HepG2 (cell line): ENCODE results near the gene THRAP3. TPM values are rescaled to one million over a fixed set of nuclear protein-coding genes. Genes with fewer than 3 reads are reported as not detected.

Experiments
- ATAC-seq: fragments of 200-7000 bp; cut with Tn5 transposase; 3 replicates; pipeline ENCODE4 v1.9.1; 2020; ENCODE audit warnings: mild to moderate bottlenecking, moderate library complexity
- BruUV-seq: library from RNA; stranded (reverse); fragments of 400-500 nt; replicated peaks from 2 replicates; lab custom pipeline; 2021; lab: Mats Ljungman, UMichigan
- CTCF ChIA-PET: fragments of 300-600 bp; formaldehyde crosslinking; extraction: SDS; loops from one replicate; lab custom pipeline; 2021; ENCODE audit warnings: low total read pairs, inconsistent platforms, low intra/inter-chr PET ratio; lab: Yijun Ruan, JAX
- POLR2A ChIA-PET: fragments of 350-600 bp; sonication (Branson Sonifier 250); formaldehyde crosslinking; loops from one replicate; lab custom pipeline; 2020; ENCODE audit warnings: antibody characterized with exemption, inconsistent platforms; lab: Yijun Ruan, JAX
- DNase-seq: peaks from one replicate; pipeline ENCODE4 v3.0.0-alpha.2; 2015; ENCODE audit warnings: low spot score
- FAIRE-seq: peaks from 3 replicates; lab custom pipeline; 2011; peaks lifted over from hg19 to GRCh38; lab: Jason Lieb, UNC
- H2AFZ ChIP-seq: one replicate; pipeline ENCODE4 v1.6.1; 2011; ENCODE audit warnings: low read length, inconsistent platforms
- H3K27ac ChIP-seq: fragments of 300-600 bp; 3 replicates; pipeline ENCODE4 v1.8.0; 2011; ENCODE audit warnings: mixed run types, mild to moderate bottlenecking, mixed read lengths, low read length, inconsistent platforms; ENCODE audit not compliant: insufficient read depth; ENCODE audit errors: extremely low read length
- H3K27me3 ChIP-seq, 2 experiments: fragments of 200-600 bp in 1 of 2; 2 replicates in 1 of 2; 3 replicates in 1 of 2; pipeline versions ENCODE4 v1.6.0 to v1.8.0; 2011; ENCODE audit warnings: low read length in 2 of 2, mild to moderate bottlenecking in 2 of 2, moderate library complexity in 2 of 2, inconsistent platforms in 1 of 2; ENCODE audit not compliant: insufficient read depth in 2 of 2, control insufficient read depth in 1 of 2
- H3K36me3 ChIP-seq, 2 experiments: fragments of 200-600 bp in 1 of 2; replicated peaks in 1 of 2; 2 replicates in 1 of 2; 3 replicates in 1 of 2; pipeline versions ENCODE4 v1.5.1 to v1.8.0; 2011; ENCODE audit warnings: low read length in 2 of 2, inconsistent platforms in 1 of 2; ENCODE audit not compliant: insufficient read depth in 2 of 2, control insufficient read depth in 1 of 2
- H3K4me1 ChIP-seq: 2 replicates; pipeline ENCODE4 v1.5.1; 2012; ENCODE audit warnings: low read length, inconsistent platforms; ENCODE audit not compliant: insufficient read depth
- H3K4me2 ChIP-seq: 2 replicates; pipeline ENCODE4 v1.6.0; 2011; ENCODE audit warnings: low read depth, low read length, inconsistent platforms
- H3K4me3 ChIP-seq, 3 experiments: fragments of 200-600 bp in 1 of 3; sonication (generic), shearing (Covaris generic) in 1 of 3; replicated peaks in 1 of 3; 2 replicates each; pipeline ENCODE4 v1.5.1; 2011 to 2016; ENCODE audit warnings: low read length in 3 of 3, inconsistent platforms in 2 of 3, low read depth in 2 of 3, mild to moderate bottlenecking in 2 of 3, control low read depth in 1 of 3, mixed read lengths in 1 of 3; ENCODE audit not compliant: insufficient read depth in 1 of 3
- H3K79me2 ChIP-seq: one replicate; pipeline ENCODE4 v1.6.1; 2011; ENCODE audit warnings: low read length, inconsistent platforms; ENCODE audit not compliant: insufficient read depth
- H3K9ac ChIP-seq: 2 replicates; pipeline ENCODE4 v1.6.0; 2011; ENCODE audit warnings: mild to moderate bottlenecking, low read depth, low read length, inconsistent platforms; ENCODE audit not compliant: insufficient read depth
- H3K9me3 ChIP-seq: 2 replicates; pipeline ENCODE4 v1.5.1; 2012; ENCODE audit warnings: mild to moderate bottlenecking, low read length
- H4K20me1 ChIP-seq: 2 replicates; pipeline ENCODE4 v1.6.0; 2011; ENCODE audit warnings: inconsistent platforms, mild to moderate bottlenecking, low read length, moderate library complexity; ENCODE audit not compliant: insufficient read depth
- FUBP1 ChIP-seq: sonication (generic); formaldehyde crosslinking; IDR thresholded peaks from 2 replicates; pipeline ENCODE4 v1.5.1; 2020; ENCODE audit warnings: missing genetic modification reagents, mild to moderate bottlenecking, borderline replicate concordance
- HOXA7 ChIP-seq: sonication (generic); formaldehyde crosslinking; IDR thresholded peaks from 2 replicates; pipeline ENCODE4 v1.8.1; 2022; ENCODE audit warnings: mild to moderate bottlenecking, missing genetic modification reagents, moderate library complexity
- MAFK ChIP-seq, 2 experiments: IDR thresholded peaks in 1 of 2; conservative IDR thresholded peaks in 1 of 2; 2 replicates each; pipeline ENCODE4 v1.6.1; 2011; ENCODE audit warnings: improper control_type of control experiment in 2 of 2, low read length in 2 of 2
- MTA1 ChIP-seq: sonication (generic); formaldehyde crosslinking; IDR thresholded peaks from 2 replicates; pipeline ENCODE4 v1.4.0; 2020; ENCODE audit warnings: missing genetic modification reagents, mild to moderate bottlenecking, borderline replicate concordance
- NR2F6 ChIP-seq, 2 experiments: IDR thresholded peaks; 2 replicates each; pipeline ENCODE4 v1.6.1; 2016; ENCODE audit warnings: antibody characterized with exemption in 1 of 2, mild to moderate bottlenecking in 1 of 2
- PRDM4 ChIP-seq: sonication (generic); formaldehyde crosslinking; IDR thresholded peaks from 2 replicates; pipeline ENCODE4 v1.9.0; 2021; ENCODE audit warnings: missing genetic modification reagents, borderline replicate concordance
- TBL1XR1 ChIP-seq: fragments of 150-350 bp; IDR thresholded peaks from 2 replicates; pipeline ENCODE4 v1.6.1; 2014; ENCODE audit warnings: borderline replicate concordance, low read length; ENCODE audit not compliant: partially characterized antibody
- ZBTB42 ChIP-seq: sonication (generic); formaldehyde crosslinking; IDR thresholded peaks from 2 replicates; pipeline ENCODE4 v1.5.0; 2020; ENCODE audit warnings: mild to moderate bottlenecking, missing genetic modification reagents
- ZFP1 ChIP-seq: IDR thresholded peaks from 2 replicates; pipeline ENCODE4 v1.6.1; 2016
- ZNF263 ChIP-seq: sonication (generic); formaldehyde crosslinking; IDR thresholded peaks from 2 replicates; pipeline ENCODE4 v1.4.0; 2020; ENCODE audit warnings: missing genetic modification reagents
- ZNF543 ChIP-seq: sonication (generic); formaldehyde crosslinking; IDR thresholded peaks from 2 replicates; pipeline ENCODE4 v1.4.0; 2020; ENCODE audit warnings: mild to moderate bottlenecking, missing genetic modification reagents
- ZNF800 ChIP-seq: sonication (generic); formaldehyde crosslinking; IDR thresholded peaks from 2 replicates; pipeline ENCODE4 v1.4.0; 2020; ENCODE audit warnings: missing genetic modification reagents
- WGBS: methylation state at CpG from one replicate; pipeline ENCODE4 v1.1.6; 2017; ENCODE audit warnings: low lambda C conversion rate; 5-methylcytosine and 5-hydroxymethylcytosine counted together
- in situ Hi-C: cut with HindIII; loops from 2 replicates; pipeline ENCODE4 v1.10.0; 2017; ENCODE audit warnings: low pct_unique_long_range_greater_than_20kb; ENCODE audit not compliant: extremely low pct_ligation_motif_present
- intact Hi-C: fragments of 100-400 bp; cut with micrococcal nuclease; formaldehyde crosslinking; loops from one replicate; pipeline ENCODE4 v1.10.0; 2022; ENCODE audit not compliant: unreplicated experiment
- polyA plus RNA-seq, 8 experiments: library from polyadenylated mRNA; depleted of rRNA in 3 of 8; stranded (reverse) in 7 of 8; unstranded in 1 of 8; fragments of >200 nt; fragmentation: Illumina TruSeq in 4 of 8; extraction: Trizol in 4 of 8; gene quantifications; 2 replicates each; pipeline versions ENCODE4 v1.2.1 to v1.2.3, GENCODE V29; 2011 to 2016; ENCODE audit warnings: low read depth in 4 of 8, missing spikeins in 1 of 8, mixed read lengths in 1 of 8; ENCODE audit not compliant: insufficient read depth in 1 of 8
- total RNA-seq, 5 experiments: library from RNA; depleted of rRNA; stranded (reverse); fragments of >200 nt; fragmentation: Illumina TruSeq; extraction: Trizol; gene quantifications; 2 replicates each; pipeline ENCODE4 v1.2.3, GENCODE V29; 2016; ENCODE audit warnings: low read depth in 1 of 5
- TF ChIP-seq, protein P1 (sequence below): fragments of 450-650 bp; IDR thresholded peaks from 2 replicates; pipeline ENCODE4 v1.6.1; 2016

THRAP3 gene
- total and polyA plus RNA-seq, 2 of the 13 experiments (the other 11 are each of a cell fraction or from before 2014, with no cell fraction given), result 45.0 to 92.6 TPM

- no peak for TF ChIP-seq FUBP1 (CRISPR knock-in tag)
- TF ChIP-seq ZBTB42 (CRISPR knock-in tag), result peak; percentile 15; the same call in 1 of the 2 replicates
These were observed 82.1 kb downstream of the THRAP3 start, which contains the start of gene SH3D21 (continued) for GRCh38 chr1:36306210-36306901.

GRCh38 chr1:36306902-36307456 is 82.7 kb downstream of the THRAP3 start:
- in situ Hi-C loops (no loop called here), intact Hi-C loops (loop anchor here (2.0 kb wide), 1 partner anchor 18 kb away; no protein-coding TSS in a partner anchor)
- TF ChIP-seq HOXA7 (CRISPR knock-in tag) (no peak), ZNF800 (no peak), MAFK (conservative IDR thresholded peaks at IDR 0.05 in 1 of 2, IDR thresholded peaks at IDR 0.05 in 1 of 2; ENCODE audit: low read length in 2 of 2) (no peak), TBL1XR1 (no peak), NR2F6 (IDR thresholded peaks at IDR 0.05) (no peak), NR2F6 (CRISPR knock-in tag; IDR thresholded peaks at IDR 0.05) (no peak), ZNF543 (CRISPR knock-in tag) (no peak), ZFP1 (CRISPR knock-in tag) (no peak), ZNF263 (CRISPR knock-in tag) (no peak), PRDM4 (CRISPR knock-in tag) (no peak), MTA1 (CRISPR knock-in tag) (0 out of 2 replicates have a peak, but pooled peaks have one; percentile 29)
- TF ChIP-seq, protein P1, sequence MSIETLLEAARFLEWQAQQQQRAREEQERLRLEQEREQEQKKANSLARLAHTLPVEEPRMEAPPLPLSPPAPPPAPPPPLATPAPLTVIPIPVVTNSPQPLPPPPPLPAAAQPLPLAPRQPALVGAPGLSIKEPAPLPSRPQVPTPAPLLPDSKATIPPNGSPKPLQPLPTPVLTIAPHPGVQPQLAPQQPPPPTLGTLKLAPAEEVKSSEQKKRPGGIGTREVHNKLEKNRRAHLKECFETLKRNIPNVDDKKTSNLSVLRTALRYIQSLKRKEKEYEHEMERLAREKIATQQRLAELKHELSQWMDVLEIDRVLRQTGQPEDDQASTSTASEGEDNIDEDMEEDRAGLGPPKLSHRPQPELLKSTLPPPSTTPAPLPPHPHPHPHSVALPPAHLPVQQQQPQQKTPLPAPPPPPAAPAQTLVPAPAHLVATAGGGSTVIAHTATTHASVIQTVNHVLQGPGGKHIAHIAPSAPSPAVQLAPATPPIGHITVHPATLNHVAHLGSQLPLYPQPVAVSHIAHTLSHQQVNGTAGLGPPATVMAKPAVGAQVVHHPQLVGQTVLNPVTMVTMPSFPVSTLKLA, result no peak

More at GRCh38 chr1:36306902-36307456, 82.7 kb downstream of the THRAP3 start:
- peak overlapping the region; percentile 96 for H3K4me2 ChIP-seq
- ATAC-seq (peak; percentile 94), FAIRE-seq (peak; percentile 73), DNase-seq (peak; percentile 90)
- WGBS, result under 1% methylated on average over 22 of the region's 46 CpGs
- H3K4me3 ChIP-seq, result peak overlapping the region; percentile 82 to 88 (median 85)
- ChIA-PET CTCF (no interaction called here), POLR2A (interaction anchor here (0.6 to 3.6 kb wide), 15 partner anchors 9 to 192 kb away, joined by 3 to 58 read pairs (median 5); partner anchors contain the start of genes EVA1B, THRAP3 and TRAPPC3)
- H3K79me2 ChIP-seq, result peaks cover 8% of the 10 kb centered on the region
- peaks cover 29% of the 10 kb centered on the region for H3K4me1 ChIP-seq
- no peaks in the 10 kb centered on the region for H3K27me3 ChIP-seq
- H3K9me3 ChIP-seq, result no peaks in the 10 kb centered on the region
- H2AFZ ChIP-seq, result no peak overlapping the region
- peaks cover 13 to 31% of the 10 kb centered on the region in 2 experiments; a peak in 4 of 5 replicates for H3K36me3 ChIP-seq
- no peaks in the 10 kb centered on the region for H4K20me1 ChIP-seq
- peak overlapping the region; percentile 81 for H3K9ac ChIP-seq
- H3K27ac ChIP-seq, result peak overlapping the region; percentile 88
- no TSS peak for BruUV-seq
